GM21367 (cell line): ENCODE data around the gene ZC3H18.
"Not testable (repeated sequence)": the region's sequence is repeated elsewhere in the genome, so short reads cannot be mapped to it uniquely, and the experiment has no call there.

Experiments used
- ATAC-seq: cut with Tn5 transposase; IDR thresholded peaks from one replicate; pipeline ENCODE4 v1.9.1; 2021; ENCODE audit not compliant: unreplicated experiment

Gene ZC3H18

GRCh38 chr16:88601313-88602036 is 31.3 kb downstream of the ZC3H18 start:
- ATAC-seq: no peak

- no peak for ATAC-seq
Observed at GRCh38 chr16:88602091-88602490, 31.9 kb downstream of the ZC3H18 start.

- ATAC-seq: no peak
Observed at GRCh38 chr16:88605186-88606147, 35.3 kb downstream of the ZC3H18 start.

GRCh38 chr16:88606148-88606757 is 36.0 kb downstream of the ZC3H18 start:
- no peak for ATAC-seq

GRCh38 chr16:88608076-88608475 is 37.9 kb downstream of the ZC3H18 start:
- no peak for ATAC-seq

GRCh38 chr16:88609426-88609825 is 39.2 kb downstream of the ZC3H18 start:
- not testable (repeated sequence) for ATAC-seq

GRCh38 chr16:88610080-88610479 is 39.9 kb downstream of the ZC3H18 start:
- ATAC-seq: no peak

- no peak for ATAC-seq
Observed at GRCh38 chr16:88610909-88611812, 41.0 kb downstream of the ZC3H18 start.

GRCh38 chr16:88613293-88613692 is 43.1 kb downstream of the ZC3H18 start:
- no peak for ATAC-seq

- no peak for ATAC-seq
Observed at GRCh38 chr16:88613911-88614817, 44.0 kb downstream of the ZC3H18 start.

- ATAC-seq: no peak
Observed at GRCh38 chr16:88614818-88615580, 44.8 kb downstream of the ZC3H18 start.

GRCh38 chr16:88616320-88616719 is 46.1 kb downstream of the ZC3H18 start:
- ATAC-seq: no peak

GRCh38 chr16:88616736-88617135 is 46.5 kb downstream of the ZC3H18 start:
- ATAC-seq: no peak

- no peak for ATAC-seq
Observed at GRCh38 chr16:88617268-88618031, 47.2 kb downstream of the ZC3H18 start.

GRCh38 chr16:88618182-88618955 is 48.2 kb downstream of the ZC3H18 start:
- ATAC-seq: no peak

- ATAC-seq: no peak
Observed at GRCh38 chr16:88618956-88619667, 48.9 kb downstream of the ZC3H18 start.
